Measurements from ENCODE around the gene YY1.
A peak's percentile ranks its signal among the peaks of the same experiment; 100 is the strongest.

YY1 gene

GRCh38 chr14:100323121-100323941 is 84.4 kb downstream of the YY1 start, which contains the start of gene SLC25A47 (continued):
- TF ChIP-seq REPIN1 (tag by site-specific recombination; IDR thresholded peaks at IDR 0.05; ENCODE audit: low read depth), result no peak
- TF ChIP-seq ZNF610 (tag by site-specific recombination; IDR thresholded peaks at IDR 0.05; ENCODE audit: borderline replicate concordance), result no peak
- TF ChIP-seq ZNF777 (tag by site-specific recombination; IDR thresholded peaks at IDR 0.05; ENCODE audit: borderline replicate concordance), result no peak
- no peak for TF ChIP-seq ZNF133 (tag by site-specific recombination; IDR thresholded peaks at IDR 0.05)

- Histone ChIP-seq H3K9me3 (ENCODE audit: control insufficient read depth, insufficient read depth, low read depth, low read length) (no peaks in the 10 kb centered on the region), H3K4me3 (ENCODE audit: low read depth, low read length) (no peak overlapping the region), H3K27ac (ENCODE audit: extremely low read depth, low read depth, low read length) (no peak overlapping the region), H3K36me3 (ENCODE audit: control insufficient read depth in 2 of 2, insufficient read depth in 1 of 2, low read length in 2 of 2) (no peaks in the 10 kb centered on the region), H3K4me1 (ENCODE audit: control insufficient read depth, insufficient read depth, low read length) (no peaks in the 10 kb centered on the region)
- ChIA-PET CTCF (interaction anchor here (0.7 kb wide), 1 partner anchor 445 kb away, joined by 3 read pairs; no protein-coding TSS in a partner anchor), POLR2A (no interaction called here)
- TF ChIP-seq SCRT2 (tag by site-specific recombination; IDR thresholded peaks at IDR 0.05), result no peak
- TF ChIP-seq ZNF692 (tag by site-specific recombination; IDR thresholded peaks at IDR 0.05), result no peak
- TF ChIP-seq ZNF585B (tag by site-specific recombination; IDR thresholded peaks at IDR 0.05), result no peak
- no peak for TF ChIP-seq PRDM1 (tag by site-specific recombination; IDR thresholded peaks at IDR 0.05)
- TF ChIP-seq EGR2 (tag by site-specific recombination; IDR thresholded peaks at IDR 0.05; ENCODE audit: low read depth), result peak; percentile 91
- peak; percentile 94 for TF ChIP-seq ZFHX2 (tag by site-specific recombination; conservative IDR thresholded peaks at IDR 0.05)
Observed at GRCh38 chr14:100323942-100324307, 85.0 kb downstream of the YY1 start.

GRCh38 chr14:100325231-100325632 is 86.3 kb downstream of the YY1 start:
- POLR2A ChIA-PET, result no interaction called here
- CTCF ChIA-PET, result no interaction called here
- no peak for TF ChIP-seq ZNF132 (tag by site-specific recombination; IDR thresholded peaks at IDR 0.05; ENCODE audit: borderline replicate concordance)
- peak; percentile 88 for TF ChIP-seq ZFHX2 (tag by site-specific recombination; conservative IDR thresholded peaks at IDR 0.05)
- TF ChIP-seq EGR2 (tag by site-specific recombination; IDR thresholded peaks at IDR 0.05; ENCODE audit: low read depth), result peak; percentile 89
- Histone ChIP-seq H3K36me3 (ENCODE audit: control insufficient read depth in 2 of 2, insufficient read depth in 1 of 2, low read length in 2 of 2) (no peaks in the 10 kb centered on the region), H3K9me3 (ENCODE audit: control insufficient read depth, insufficient read depth, low read depth, low read length) (no peaks in the 10 kb centered on the region), H3K4me1 (ENCODE audit: control insufficient read depth, insufficient read depth, low read length) (no peaks in the 10 kb centered on the region), H3K27ac (ENCODE audit: extremely low read depth, low read depth, low read length) (no peak overlapping the region), H3K4me3 (ENCODE audit: low read depth, low read length) (no peak overlapping the region)

GRCh38 chr14:100325958-100326357 is 87.0 kb downstream of the YY1 start:
- ChIA-PET CTCF (no interaction called here), POLR2A (no interaction called here)
- Histone ChIP-seq H3K9me3 (ENCODE audit: control insufficient read depth, insufficient read depth, low read depth, low read length) (no peaks in the 10 kb centered on the region), H3K27ac (ENCODE audit: extremely low read depth, low read depth, low read length) (no peak overlapping the region), H3K4me3 (ENCODE audit: low read depth, low read length) (no peak overlapping the region), H3K36me3 (ENCODE audit: control insufficient read depth in 2 of 2, insufficient read depth in 1 of 2, low read length in 2 of 2) (no peaks in the 10 kb centered on the region), H3K4me1 (ENCODE audit: control insufficient read depth, insufficient read depth, low read length) (no peaks in the 10 kb centered on the region)
- TF ChIP-seq ZIC2 (tag by site-specific recombination; IDR thresholded peaks at IDR 0.05) (peak; percentile 51; the same call in 1 of the 2 replicates), MEIS1 (CRISPR knock-in tag; IDR thresholded peaks at IDR 0.05; ENCODE audit: borderline replicate concordance) (no peak)

GRCh38 chr14:100327128-100327527 is 88.2 kb downstream of the YY1 start:
- TF ChIP-seq ZNF239 (tag by site-specific recombination; IDR thresholded peaks at IDR 0.05) (no peak), ZNF558 (tag by site-specific recombination; IDR thresholded peaks at IDR 0.05) (no peak), ZNF362 (tag by site-specific recombination; IDR thresholded peaks at IDR 0.05) (no peak), ZNF768 (tag by site-specific recombination; IDR thresholded peaks at IDR 0.05) (no peak), MZF1 (tag by site-specific recombination; IDR thresholded peaks at IDR 0.05; ENCODE audit: borderline replicate concordance) (no peak), SP3 (tag by site-specific recombination; IDR thresholded peaks at IDR 0.05) (no peak), OSR2 (tag by site-specific recombination; IDR thresholded peaks at IDR 0.05) (no peak), ZFHX2 (tag by site-specific recombination; conservative IDR thresholded peaks at IDR 0.05) (no peak), WT1 (tag by site-specific recombination; IDR thresholded peaks at IDR 0.05) (no peak), ZNF626 (tag by site-specific recombination; IDR thresholded peaks at IDR 0.05) (no peak), EGR2 (tag by site-specific recombination; IDR thresholded peaks at IDR 0.05; ENCODE audit: low read depth) (no peak), ZSCAN30 (tag by site-specific recombination; IDR thresholded peaks at IDR 0.05) (no peak)
- Histone ChIP-seq H3K4me1 (ENCODE audit: control insufficient read depth, insufficient read depth, low read length) (no peaks in the 10 kb centered on the region), H3K27ac (ENCODE audit: extremely low read depth, low read depth, low read length) (no peak overlapping the region), H3K4me3 (ENCODE audit: low read depth, low read length) (no peak overlapping the region), H3K9me3 (ENCODE audit: control insufficient read depth, insufficient read depth, low read depth, low read length) (no peaks in the 10 kb centered on the region), H3K36me3 (ENCODE audit: control insufficient read depth in 2 of 2, insufficient read depth in 1 of 2, low read length in 2 of 2) (no peaks in the 10 kb centered on the region)
- POLR2A ChIA-PET, result no interaction called here
- CTCF ChIA-PET, result no interaction called here

All from HEK293 (cell line).